A549 (cell line): ENCODE data around the gene BMPR2. TPM values are rescaled to one million over a fixed set of nuclear protein-coding genes. Genes with fewer than 3 reads are reported as not detected.

ENCODE experiments used
- ATAC-seq, 2 experiments: fragments of 200-7000 bp in 1 of 2; fragments of >200 bp in 1 of 2; cut with Nextera tagmentation in 1 of 2; cut with Tn5 transposase in 1 of 2; 3 replicates each; pipeline versions ENCODE4 v1.8.0 to v1.9.1; 2018 to 2020; ENCODE audit warnings: mild to moderate bottlenecking in 1 of 2, moderate library complexity in 1 of 2
- CTCF ChIA-PET: fragments of 300-600 bp; sonication (Branson Sonifier 250); formaldehyde crosslinking; extraction: SDS; loops from one replicate; lab custom pipeline; 2021; ENCODE audit warnings: antibody characterized with exemption, inconsistent platforms; lab: Yijun Ruan, JAX
- POLR2A ChIA-PET: fragments of 350-600 bp; formaldehyde crosslinking; extraction: SDS; loops from one replicate; lab custom pipeline; 2021; ENCODE audit warnings: antibody characterized with exemption, inconsistent platforms; lab: Yijun Ruan, JAX
- DNase-seq, 2 experiments: peaks; one replicate each; pipeline versions ENCODE4 v3.0.0 to v3.0.0-alpha.2; 2011 to 2016; ENCODE audit warnings: low read depth in 1 of 2, low spot score in 1 of 2
- FAIRE-seq: peaks from 2 replicates; lab custom pipeline; 2011; peaks lifted over from hg19 to GRCh38; lab: Jason Lieb, UNC
- H3K27ac ChIP-seq, 2 experiments: fragments of >200 bp; sonication (Bioruptor Twin); formaldehyde crosslinking; 3 replicates each; pipeline ENCODE4 v1.5.1; 2016 to 2017
- H3K4me1 ChIP-seq: fragments of >200 bp; sonication (Bioruptor Twin); formaldehyde crosslinking; 3 replicates; pipeline ENCODE4 v1.6.1; 2016
- H3K4me2 ChIP-seq: fragments of >200 bp; sonication (Bioruptor Twin); formaldehyde crosslinking; 3 replicates; pipeline ENCODE4 v1.6.1; 2016
- H3K4me3 ChIP-seq: fragments of >200 bp; sonication (Bioruptor Twin); formaldehyde crosslinking; 3 replicates; pipeline ENCODE4 v1.5.1; 2016
- H3K9me3 ChIP-seq: fragments of >200 bp; sonication (Bioruptor Twin); formaldehyde crosslinking; 3 replicates; pipeline ENCODE4 v1.6.1; 2016
- BCL3 ChIP-seq: fragments of >200 bp; sonication (Bioruptor Twin); formaldehyde crosslinking; IDR thresholded peaks from 3 replicates; pipeline ENCODE4 v1.6.1; 2016
- CBX8 ChIP-seq: fragments of 200-600 bp; sonication (generic); IDR thresholded peaks from 2 replicates; pipeline ENCODE4 v1.6.1; 2016
- CTCF ChIP-seq: fragments of >200 bp; sonication (Bioruptor Twin); formaldehyde crosslinking; IDR thresholded peaks from 3 replicates; pipeline ENCODE4 v1.5.1; 2016
- EHF ChIP-seq: fragments of 250-450 bp; sonication (Bioruptor Pico); IDR thresholded peaks from 2 replicates; pipeline ENCODE4 v1.5.0; 2020; ENCODE audit warnings: mild to moderate bottlenecking
- EHMT2 ChIP-seq: fragments of 200-600 bp; sonication (generic); IDR thresholded peaks from 2 replicates; pipeline ENCODE4 v1.6.1; 2016; ENCODE audit warnings: antibody characterized with exemption, low read depth, mild to moderate bottlenecking, moderate library complexity
- EP300 ChIP-seq, 2 experiments: fragments of >200 bp; sonication (Bioruptor Twin); formaldehyde crosslinking; IDR thresholded peaks; 2 replicates in 1 of 2; 3 replicates in 1 of 2; pipeline ENCODE4 v1.6.1; 2016 to 2017
- JUN ChIP-seq, 2 experiments: fragments of >200 bp; sonication (Bioruptor Twin); formaldehyde crosslinking; IDR thresholded peaks; 2 replicates in 1 of 2; 3 replicates in 1 of 2; pipeline ENCODE4 v1.6.1; 2016 to 2017
- MYC ChIP-seq: IDR thresholded peaks from 2 replicates; pipeline ENCODE4 v1.6.1; 2012; ENCODE audit warnings: mild to moderate bottlenecking, inconsistent platforms, low read length, improper control_type of control experiment, borderline replicate concordance
- NPAS2 ChIP-seq: fragments of 250-450 bp; sonication (Bioruptor Pico); IDR thresholded peaks from 2 replicates; pipeline ENCODE4 v1.8.0; 2022; ENCODE audit warnings: mild to moderate bottlenecking, moderate library complexity, borderline replicate concordance
- PHF8 ChIP-seq: fragments of 200-600 bp; sonication (generic); IDR thresholded peaks from 2 replicates; pipeline ENCODE4 v1.6.1; 2016; ENCODE audit warnings: low read depth, mild to moderate bottlenecking, antibody characterized with exemption, moderate library complexity, borderline replicate concordance
- POLR2A ChIP-seq: IDR thresholded peaks from 2 replicates; pipeline ENCODE4 v1.6.1; 2012; ENCODE audit warnings: mild to moderate bottlenecking, low read length
- RCOR1 ChIP-seq: fragments of 150-350 bp; IDR thresholded peaks from 2 replicates; pipeline ENCODE4 v1.6.1; 2014; ENCODE audit warnings: antibody characterized with exemption, low read length, low read depth
- REST ChIP-seq: fragments of 200-600 bp; sonication (generic); IDR thresholded peaks from 2 replicates; pipeline ENCODE4 v1.6.1; 2016; ENCODE audit warnings: antibody characterized with exemption, mild to moderate bottlenecking, moderate library complexity
- TP53 ChIP-seq: fragments of 250-450 bp; sonication (Bioruptor Pico); IDR thresholded peaks from 2 replicates; pipeline ENCODE4 v1.5.0; 2021; ENCODE audit warnings: mild to moderate bottlenecking, moderate library complexity
- ZC3H11A ChIP-seq: fragments of 450-650 bp; IDR thresholded peaks from 2 replicates; pipeline ENCODE4 v1.6.1; 2014; ENCODE audit warnings: antibody characterized with exemption, mild to moderate bottlenecking
- WGBS: methylation state at CpG from one replicate; pipeline ENCODE4 v1.1.6; 2017; ENCODE audit errors: missing lambda C conversion rate; 5-methylcytosine and 5-hydroxymethylcytosine counted together
- polyA minus RNA-seq: library from RNA; depleted of rRNA, polyadenylated mRNA; stranded (reverse); fragments of >200 nt; gene quantifications from 2 replicates; pipeline ENCODE4 v1.2.3, GENCODE V29; 2011; rRNA and poly(A)+ RNA removed
- polyA plus RNA-seq, 4 experiments: library from polyadenylated mRNA; depleted of rRNA in 3 of 4; stranded (reverse); fragments of >200 nt; fragmentation: RNase III in 1 of 4; extraction: RNeasy Plus Mini Kit Qiagen cat#74134 plus additional on column Dnase treatment in 1 of 4; gene quantifications; 2 replicates in 3 of 4; 3 replicates in 1 of 4; pipeline ENCODE4 v1.2.3, GENCODE V29; 2011 to 2017
- TF ChIP-seq, protein P1 (sequence below): IDR thresholded peaks from 2 replicates; pipeline ENCODE4 v1.6.1; 2012; ENCODE audit warnings: low read depth, borderline replicate concordance
- TF ChIP-seq, protein P2 (sequence below): IDR thresholded peaks from 2 replicates; pipeline ENCODE4 v1.6.1; 2012

The BMPR2 gene
- 46.3 and 48.8 TPM in 2 replicates for polyA plus RNA-seq (2011; rRNA removed)
- polyA plus RNA-seq (2012; cell fraction: cytosol; rRNA removed): 7.1 and 8.4 TPM in 2 replicates
- polyA plus RNA-seq (2012; cell fraction: nucleus; rRNA removed): 3.4 and 3.9 TPM in 2 replicates
- polyA plus RNA-seq (2017; fragmentation: RNase III; extraction: RNeasy Plus Mini Kit Qiagen cat#74134 plus additional on column Dnase treatment): 13.5 to 14.2 TPM (median 13.9 TPM) in 3 replicates
- 80.1 and 85.5 TPM in 2 replicates for polyA minus RNA-seq

DNA sequence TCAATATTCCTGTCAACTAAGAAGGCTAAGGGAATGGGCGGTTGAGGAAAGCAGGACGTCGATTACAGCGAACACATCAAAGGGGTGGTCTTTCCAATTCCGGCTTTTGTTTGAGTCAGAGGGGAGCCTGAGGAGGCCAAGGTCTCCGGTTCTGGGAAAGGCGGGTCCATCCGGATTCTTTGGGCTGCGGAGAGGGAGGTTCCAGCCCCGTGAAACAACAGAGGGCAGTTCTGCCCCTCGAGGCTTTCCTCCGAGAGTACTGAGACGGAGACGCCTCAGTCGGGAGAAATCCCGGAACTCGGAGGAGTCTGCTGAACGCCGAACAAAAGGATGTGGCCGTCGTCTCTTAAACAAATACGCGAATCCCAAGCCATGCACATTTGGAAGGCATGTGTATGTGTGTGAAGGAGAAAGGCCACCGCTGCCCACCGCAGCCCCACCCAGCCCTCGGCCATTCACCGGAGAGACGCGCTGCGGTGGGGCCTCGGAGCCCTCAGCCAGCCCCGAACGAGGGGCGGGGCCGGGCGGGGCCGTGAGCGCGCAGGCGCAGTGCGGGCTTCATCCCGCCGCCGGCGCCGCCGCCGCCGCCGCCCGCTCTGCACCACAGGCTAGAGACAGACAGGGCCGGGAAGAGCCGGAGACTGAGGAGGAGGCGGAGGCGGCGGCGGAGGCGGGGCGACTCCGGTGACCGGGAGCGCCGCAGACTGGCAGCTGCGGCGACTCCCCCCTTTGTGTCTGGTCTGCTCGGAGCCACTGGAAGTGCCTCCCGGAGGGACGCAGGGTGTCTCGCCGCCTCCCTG is at the start of gene BMPR2:
BMPR2 (plus strand) TSS at position 719 of the 800 bp plus-strand sequence. CDS start 1,148 bp downstream, outside the sequence.
- peak within 1 kb of the TSS; percentile 76 for H3K4me3 ChIP-seq
- CTCF ChIA-PET: interaction anchor here (1.0 kb wide), 1 partner anchor 13 kb away, joined by 4 read pairs; no protein-coding TSS in a partner anchor
- ATAC-seq: peak; percentile 82 to 84
- H3K4me2 ChIP-seq: peak within 1 kb of the TSS; percentile 84
- POLR2A ChIA-PET: interaction anchor here (0.6 to 1.5 kb wide), 3 partner anchors 12 to 36 kb away, joined by 3 to 6 read pairs (median 3); no protein-coding TSS in a partner anchor
- peak; percentile 39 to 93 for DNase-seq
- peak within 1 kb of the TSS; percentile 96 to 98 for H3K27ac ChIP-seq
- peaks cover 19% of the 10 kb centered on the region; the same call in 2 of the 3 replicates for H3K4me1 ChIP-seq
- WGBS: under 1% methylated on average over 43 of the region's 70 CpGs
- TF ChIP-seq EHF: no peak
- peak; percentile 86 for TF ChIP-seq POLR2A
- TF ChIP-seq ZC3H11A: no peak
- TF ChIP-seq EHMT2: no peak
- TF ChIP-seq, protein P1, sequence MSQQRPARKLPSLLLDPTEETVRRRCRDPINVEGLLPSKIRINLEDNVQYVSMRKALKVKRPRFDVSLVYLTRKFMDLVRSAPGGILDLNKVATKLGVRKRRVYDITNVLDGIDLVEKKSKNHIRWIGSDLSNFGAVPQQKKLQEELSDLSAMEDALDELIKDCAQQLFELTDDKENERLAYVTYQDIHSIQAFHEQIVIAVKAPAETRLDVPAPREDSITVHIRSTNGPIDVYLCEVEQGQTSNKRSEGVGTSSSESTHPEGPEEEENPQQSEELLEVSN: peak; percentile 28
- 0 out of 2 replicates have a peak, but pooled peaks have one; percentile 39 for TF ChIP-seq TP53
- TF ChIP-seq CTCF: no peak
- no peak for TF ChIP-seq REST
- peak; percentile 59 to 61; a peak in 3 of 5 replicates for TF ChIP-seq JUN (IDR thresholded peaks at IDR 0.05)
- TF ChIP-seq EP300 (IDR thresholded peaks at IDR 0.05): no peak
- peak; percentile 92 for TF ChIP-seq BCL3
- TF ChIP-seq MYC: 0 out of 2 replicates have a peak, but pooled peaks have one; percentile 51
- TF ChIP-seq RCOR1: no peak
- TF ChIP-seq, protein P2, sequence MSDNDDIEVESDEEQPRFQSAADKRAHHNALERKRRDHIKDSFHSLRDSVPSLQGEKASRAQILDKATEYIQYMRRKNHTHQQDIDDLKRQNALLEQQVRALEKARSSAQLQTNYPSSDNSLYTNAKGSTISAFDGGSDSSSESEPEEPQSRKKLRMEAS: peak; percentile 25
- TF ChIP-seq PHF8: peak; percentile 77
- TF ChIP-seq NPAS2 (CRISPR knock-in tag): no peak
- no peak for TF ChIP-seq CBX8
- TF ChIP-seq, all 56 proteins: peak for 8
- no peaks in the 10 kb centered on the region for H3K9me3 ChIP-seq
- no peak for FAIRE-seq
